ENCODE measurements around the gene BRF1. TPM values are rescaled to one million over a fixed set of nuclear protein-coding genes. Genes with fewer than 3 reads are reported as not detected.

BRF1 gene
- total and polyA plus RNA-seq, 2 experiments from 2014 or later = 23.6 to 35.9 TPM

GRCh38 chr14:105316577-105316941, 15.8 kb upstream of the BRF1 start:
- H3K4me1 ChIP-seq (ENCODE audit: insufficient read depth) = peaks cover 24% of the 10 kb centered on the region
- no peaks in the 10 kb centered on the region for H3K9me3 ChIP-seq (ENCODE audit: low read depth)
- H3K27me3 ChIP-seq = no peaks in the 10 kb centered on the region
- DNase-seq (ENCODE audit: low spot score) = no peak
- H3K36me3 ChIP-seq (replicated peaks; ENCODE audit: insufficient read depth, low read depth) = no peaks in the 10 kb centered on the region
- no peak overlapping the region for H3K4me3 ChIP-seq
- TF ChIP-seq EZH2phosphoT487 (IDR thresholded peaks at IDR 0.05; ENCODE audit: low read depth, severe bottlenecking, unreplicated experiment) (no peak), EZH2 (IDR thresholded peaks at IDR 0.05; ENCODE audit: borderline replicate concordance) (no peak), CTCF (IDR thresholded peaks at IDR 0.05; ENCODE audit: poor library complexity) (no peak)
- no peak overlapping the region for H2AFZ ChIP-seq
- no peaks in the 10 kb centered on the region for H3K9me2 ChIP-seq (replicated peaks; ENCODE audit: insufficient read depth)
- 96% methylated on average over 6 of the region's 10 CpGs for WGBS (ENCODE audit: low lambda C conversion rate, missing lambda C conversion rate)
- H3K4me2 ChIP-seq = peak overlapping the region; percentile 91
- H3K27ac ChIP-seq = no peak overlapping the region
- H3K79me2 ChIP-seq = peaks cover 65% of the 10 kb centered on the region
- peaks cover 39% of the 10 kb centered on the region for H4K20me1 ChIP-seq (ENCODE audit: insufficient read depth, poor library complexity, severe bottlenecking)

- H3K4me2 ChIP-seq = peak overlapping the region; percentile 91
- no peak overlapping the region for H2AFZ ChIP-seq
- H3K9me3 ChIP-seq (ENCODE audit: low read depth) = no peaks in the 10 kb centered on the region
- DNase-seq (ENCODE audit: low spot score) = no peak
- H3K27ac ChIP-seq = no peak overlapping the region
- WGBS (ENCODE audit: low lambda C conversion rate, missing lambda C conversion rate) = 68% methylated on average over 15 of the region's 15 CpGs
- H4K20me1 ChIP-seq (ENCODE audit: insufficient read depth, poor library complexity, severe bottlenecking) = peaks cover 39% of the 10 kb centered on the region
- peaks cover 24% of the 10 kb centered on the region for H3K4me1 ChIP-seq (ENCODE audit: insufficient read depth)
- H3K79me2 ChIP-seq = peaks cover 60% of the 10 kb centered on the region
- no peaks in the 10 kb centered on the region for H3K36me3 ChIP-seq (replicated peaks; ENCODE audit: insufficient read depth, low read depth)
- H3K27me3 ChIP-seq = no peaks in the 10 kb centered on the region
- peak overlapping the region; percentile 31 for H3K4me3 ChIP-seq
- TF ChIP-seq EZH2phosphoT487 (IDR thresholded peaks at IDR 0.05; ENCODE audit: low read depth, severe bottlenecking, unreplicated experiment) (no peak), EZH2 (IDR thresholded peaks at IDR 0.05; ENCODE audit: borderline replicate concordance) (no peak), CTCF (IDR thresholded peaks at IDR 0.05; ENCODE audit: poor library complexity) (no peak)
- no peaks in the 10 kb centered on the region for H3K9me2 ChIP-seq (replicated peaks; ENCODE audit: insufficient read depth)
These were observed 15.3 kb upstream of the BRF1 start for GRCh38 chr14:105315941-105316576.

GRCh38 chr14:105315211-105315721, 14.5 kb upstream of the BRF1 start:
- 2% methylated on average over 41 of the region's 54 CpGs for WGBS (ENCODE audit: low lambda C conversion rate, missing lambda C conversion rate)
- Histone ChIP-seq H3K4me2 (peak overlapping the region; percentile 91), H3K79me2 (peaks cover 52% of the 10 kb centered on the region), H3K27ac (peak overlapping the region; percentile 48), H3K4me1 (ENCODE audit: insufficient read depth) (peaks cover 24% of the 10 kb centered on the region), H3K36me3 (replicated peaks; ENCODE audit: insufficient read depth, low read depth) (no peaks in the 10 kb centered on the region), H3K27me3 (no peaks in the 10 kb centered on the region), H3K9me2 (replicated peaks; ENCODE audit: insufficient read depth) (no peaks in the 10 kb centered on the region), H3K9me3 (ENCODE audit: low read depth) (no peaks in the 10 kb centered on the region), H2AFZ (peak overlapping the region; percentile 53), H3K4me3 (peak overlapping the region; percentile 31), H4K20me1 (ENCODE audit: insufficient read depth, poor library complexity, severe bottlenecking) (peaks cover 39% of the 10 kb centered on the region)
- peak; percentile 66 for DNase-seq (ENCODE audit: low spot score)
- TF ChIP-seq EZH2phosphoT487 (IDR thresholded peaks at IDR 0.05; ENCODE audit: low read depth, severe bottlenecking, unreplicated experiment) = no peak
- no peak for TF ChIP-seq CTCF (IDR thresholded peaks at IDR 0.05; ENCODE audit: poor library complexity)
- TF ChIP-seq EZH2 (IDR thresholded peaks at IDR 0.05; ENCODE audit: borderline replicate concordance) = no peak

Data from hepatocyte (in vitro differentiated cells).